HG03103 (cell line): ENCODE results near the gene TTC38.
"Not testable (repeated sequence)": the region's sequence is repeated elsewhere in the genome, so short reads cannot be mapped to it uniquely, and the experiment has no call there.

ENCODE experiments used
- ATAC-seq: cut with Tn5 transposase; IDR thresholded peaks from one replicate; pipeline ENCODE4 v1.9.1; 2021; ENCODE audit warnings: low read depth; ENCODE audit not compliant: unreplicated experiment

The TTC38 gene

GRCh38 chr22:46293577-46294260 is 25.9 kb downstream of the TTC38 start:
- ATAC-seq, result no peak

GRCh38 chr22:46294784-46295183 is 27.0 kb downstream of the TTC38 start:
- ATAC-seq, result no peak

GRCh38 chr22:46295277-46295971 is 27.6 kb downstream of the TTC38 start:
- ATAC-seq, result no peak

- ATAC-seq, result peak; percentile 86
Observed at GRCh38 chr22:46296257-46297150, 28.7 kb downstream of the TTC38 start, which contains the start of gene GTSE1. TSS of gene GTSE1 (plus strand) at chr22:46296870. CDS start at chr22:46297401, 531 bp downstream.

GRCh38 chr22:46297151-46297812 is 29.5 kb downstream of the TTC38 start:
- no peak for ATAC-seq

GRCh38 chr22:46299101-46299500 is 31.3 kb downstream of the TTC38 start:
- no peak for ATAC-seq

GRCh38 chr22:46300491-46300890 is 32.7 kb downstream of the TTC38 start:
- ATAC-seq, result no peak

GRCh38 chr22:46303347-46303965 is 35.6 kb downstream of the TTC38 start:
- no peak for ATAC-seq

GRCh38 chr22:46308283-46308988 is 40.6 kb downstream of the TTC38 start:
- no peak for ATAC-seq

- no peak for ATAC-seq
Observed at GRCh38 chr22:46309526-46310085, 41.8 kb downstream of the TTC38 start.

GRCh38 chr22:46312056-46312455 is 44.2 kb downstream of the TTC38 start:
- no peak for ATAC-seq

GRCh38 chr22:46312848-46313247 is 45.0 kb downstream of the TTC38 start:
- not testable (repeated sequence) for ATAC-seq

GRCh38 chr22:46315976-46316375 is 48.2 kb downstream of the TTC38 start:
- ATAC-seq, result no peak

GRCh38 chr22:46317646-46318045 is 49.8 kb downstream of the TTC38 start:
- no peak for ATAC-seq

- no peak for ATAC-seq
Observed at GRCh38 chr22:46318576-46318975, 50.8 kb downstream of the TTC38 start.

GRCh38 chr22:46319319-46319718 is 51.5 kb downstream of the TTC38 start:
- no peak for ATAC-seq

GRCh38 chr22:46320166-46320710 is 52.4 kb downstream of the TTC38 start:
- no peak for ATAC-seq

- ATAC-seq, result no peak
Observed at GRCh38 chr22:46320716-46321386, 53.0 kb downstream of the TTC38 start.
